Skin epidermis (tissue), 12 donors: Measurements from ENCODE around the gene PPIL1.

Experiments
- H3K27ac ChIP-seq, 21 experiments: fragments of 200-600 bp; sonication (generic) in 11 of 21; one replicate each; pipeline ENCODE4 v1.5.0; 2020; ENCODE audit warnings: mild to moderate bottlenecking in 3 of 21, inconsistent platforms in 2 of 21, moderate library complexity in 2 of 21
- H3K4me3 ChIP-seq, 7 experiments: fragments of 200-600 bp; sonication (generic) in 2 of 7; one replicate each; pipeline ENCODE4 v1.5.0; 2020; ENCODE audit warnings: inconsistent platforms in 2 of 7, mild to moderate bottlenecking in 2 of 7, moderate library complexity in 1 of 7

The PPIL1 gene

GRCh38 chr6:36839749-36840431, 34.7 kb downstream of the PPIL1 start:
- Histone ChIP-seq H3K27ac (peak overlapping the region in 10 of 21 experiments; percentile 8 to 66 (median 50)), H3K4me3 (peak overlapping the region; percentile 31 to 54 (median 40))

GRCh38 chr6:36838896-36839748, 35.5 kb downstream of the PPIL1 start, which contains the start of gene CPNE5:
Gene CPNE5, minus strand, starts transcription at chr6:36839444. Its CDS starts 67 bp downstream, at chr6:36839377.
- H3K4me3 ChIP-seq = peak within 1 kb of the TSS; percentile 31 to 54 (median 40)
- peak within 1 kb of the TSS in 10 of 21 experiments; percentile 8 to 66 (median 50) for H3K27ac ChIP-seq

GRCh38 chr6:36837686-36838085, 36.9 kb downstream of the PPIL1 start:
- Histone ChIP-seq H3K27ac (no peak overlapping the region), H3K4me3 (no peak overlapping the region)

GRCh38 chr6:36837022-36837339, 37.6 kb downstream of the PPIL1 start:
- H3K27ac ChIP-seq = no peak overlapping the region
- H3K4me3 ChIP-seq = no peak overlapping the region

- H3K27ac ChIP-seq = no peak overlapping the region
- H3K4me3 ChIP-seq = no peak overlapping the region
Measured at GRCh38 chr6:36836111-36837021, 38.2 kb downstream of the PPIL1 start.

- Histone ChIP-seq H3K27ac (no peak overlapping the region), H3K4me3 (no peak overlapping the region)
Measured at GRCh38 chr6:36834576-36835341, 39.8 kb downstream of the PPIL1 start.

- Histone ChIP-seq H3K4me3 (no peak overlapping the region), H3K27ac (no peak overlapping the region)
Measured at GRCh38 chr6:36833182-36833789, 41.3 kb downstream of the PPIL1 start.

GRCh38 chr6:36832313-36832712, 42.3 kb downstream of the PPIL1 start:
- Histone ChIP-seq H3K27ac (no peak overlapping the region), H3K4me3 (no peak overlapping the region)

- Histone ChIP-seq H3K4me3 (no peak overlapping the region), H3K27ac (peak overlapping the region in 2 of 21 experiments; percentile 14 to 43)
Measured at GRCh38 chr6:36830577-36830976, 44.0 kb downstream of the PPIL1 start.

- Histone ChIP-seq H3K27ac (peak overlapping the region in 2 of 21 experiments; percentile 14 to 43), H3K4me3 (no peak overlapping the region)
Measured at GRCh38 chr6:36829919-36830544, 44.6 kb downstream of the PPIL1 start.

GRCh38 chr6:36827261-36828079, 47.1 kb downstream of the PPIL1 start:
- Histone ChIP-seq H3K4me3 (no peak overlapping the region), H3K27ac (peak overlapping the region in 16 of 21 experiments; percentile 13 to 80 (median 45))

GRCh38 chr6:36826520-36827227, 47.9 kb downstream of the PPIL1 start:
- H3K27ac ChIP-seq = peak overlapping the region in 15 of 21 experiments; percentile 13 to 80 (median 46)
- no peak overlapping the region for H3K4me3 ChIP-seq

GRCh38 chr6:36825994-36826393, 48.6 kb downstream of the PPIL1 start:
- Histone ChIP-seq H3K27ac (peak overlapping the region in 2 of 21 experiments; percentile 46 to 54), H3K4me3 (no peak overlapping the region)

GRCh38 chr6:36825452-36825851, 49.2 kb downstream of the PPIL1 start:
- H3K27ac ChIP-seq = peak overlapping the region in 4 of 21 experiments; percentile 45 to 67 (median 50)

GRCh38 chr6:36824253-36824652, 50.4 kb downstream of the PPIL1 start:
- H3K27ac ChIP-seq = peak overlapping the region in 9 of 21 experiments; percentile 6 to 72 (median 45)
- no peak overlapping the region for H3K4me3 ChIP-seq

More at GRCh38 chr6:36825452-36825851, 49.2 kb downstream of the PPIL1 start:
- H3K4me3 ChIP-seq = no peak overlapping the region

- no peak overlapping the region for H3K4me3 ChIP-seq
- peak overlapping the region in 11 of 21 experiments; percentile 6 to 72 (median 46) for H3K27ac ChIP-seq
Measured at GRCh38 chr6:36823421-36824096, 51.0 kb downstream of the PPIL1 start.
